ENCODE results near the gene TMOD1. TPM values are rescaled to one million over a fixed set of nuclear protein-coding genes. Genes with fewer than 3 reads are reported as not detected.

The TMOD1 gene
- total and polyA plus RNA-seq, 9 of the 15 experiments (the other 6 are each of a cell fraction or from before 2014, with no cell fraction given) = 7.1 to 41.2 (median 14.2) TPM

- TF ChIP-seq E2F1 (CRISPR knock-in tag; IDR thresholded peaks at IDR 0.05) (0 out of 2 replicates have a peak, but pooled peaks have one; percentile 28), ZNF316 (IDR thresholded peaks at IDR 0.05) (peak; percentile 57; the same call in 1 of the 2 replicates), GABPB1 (CRISPR knock-in tag; IDR thresholded peaks at IDR 0.05) (no peak), SMAD3 (CRISPR knock-in tag; conservative IDR thresholded peaks at IDR 0.05) (no peak), GATAD2B (IDR thresholded peaks at IDR 0.05; ENCODE audit: borderline replicate concordance) (no peak), TCF3 (CRISPR knock-in tag; IDR thresholded peaks at IDR 0.05) (peak; percentile 33; the same call in 1 of the 2 replicates), RFX5 (IDR thresholded peaks at IDR 0.05; ENCODE audit: low read depth, low read length) (no peak), DPF2 (IDR thresholded peaks at IDR 0.05) (peak; percentile 48; the same call in 1 of the 2 replicates), NFXL1 (CRISPR knock-in tag; IDR thresholded peaks at IDR 0.05) (no peak), U2AF2 (optimal IDR thresholded peaks at IDR 0.05; ENCODE audit: low read depth, low read length) (no peak), ILK (tag; IDR thresholded peaks at IDR 0.05; ENCODE audit: borderline replicate concordance, low read depth) (no peak), ATF7 (IDR thresholded peaks at IDR 0.05) (0 out of 2 replicates have a peak, but pooled peaks have one; percentile 29), TSC22D4 (tag; IDR thresholded peaks at IDR 0.05) (no peak), ZNF75A (CRISPR knock-in tag; IDR thresholded peaks at IDR 0.05) (no peak), SRF (CRISPR knock-in tag; IDR thresholded peaks at IDR 0.05) (peak in 1 of 2 experiments; percentile 43; a peak in 1 of 4 replicates), STAT5B (CRISPR knock-in tag; IDR thresholded peaks at IDR 0.05) (no peak), HMGXB4 (CRISPR knock-in tag; IDR thresholded peaks at IDR 0.05) (no peak), MEIS2 (IDR thresholded peaks at IDR 0.05; ENCODE audit: partially characterized antibody) (peak; percentile 98), ZNF609 (CRISPR knock-in tag; IDR thresholded peaks at IDR 0.05; ENCODE audit: borderline replicate concordance) (no peak), EP300 (IDR thresholded peaks at IDR 0.05; ENCODE audit: low read length) (peak; percentile 6; the same call in 1 of the 2 replicates), ZC3H8 (IDR thresholded peaks at IDR 0.05) (no peak), ZNF217 (CRISPR knock-in tag; IDR thresholded peaks at IDR 0.05) (no peak), FOSL1 (tag; conservative IDR thresholded peaks at IDR 0.05) (peak; percentile 41; the same call in 1 of the 2 replicates)
Observed at GRCh38 chr9:97518909-97519307, 17.4 kb downstream of the TMOD1 start (continued).

Data from K562 (cell line).